ENCODE data around the gene RTCB. TPM values are rescaled to one million over a fixed set of nuclear protein-coding genes. Genes with fewer than 3 reads are reported as not detected.

RTCB gene
- total RNA-seq, 2 experiments from 2014 or later: 53.0 to 57.2 TPM

GRCh38 chr22:32343941-32344340, 68.1 kb downstream of the RTCB start:
- no peak for ATAC-seq (ENCODE audit: low read depth)
- Mint-ChIP-seq H3K4me1 (peaks cover 2% of the 10 kb centered on the region), H3K9me3 (no peaks in the 10 kb centered on the region), H3K27ac (no peak overlapping the region), H3K4me3 (no peak overlapping the region), H3K36me3 (no peaks in the 10 kb centered on the region), H3K27me3 (peaks cover 44% of the 10 kb centered on the region)
- POLR2A ChIA-PET: no interaction called here
- DNase-seq: no peak

GRCh38 chr22:32342977-32343376, 69.1 kb downstream of the RTCB start:
- Mint-ChIP-seq H3K27me3 (peaks cover 45% of the 10 kb centered on the region), H3K9me3 (no peaks in the 10 kb centered on the region), H3K4me1 (peaks cover 4% of the 10 kb centered on the region), H3K4me3 (no peak overlapping the region), H3K36me3 (no peaks in the 10 kb centered on the region), H3K27ac (no peak overlapping the region)
- ATAC-seq (ENCODE audit: low read depth) (no peak), DNase-seq (no peak)
- POLR2A ChIA-PET: no interaction called here

- POLR2A ChIA-PET: no interaction called here
- no peak overlapping the region for H3K4me3 Mint-ChIP-seq
- peaks cover 46% of the 10 kb centered on the region for H3K27me3 Mint-ChIP-seq
- ATAC-seq (ENCODE audit: low read depth) (no peak), DNase-seq (no peak)
- H3K27ac Mint-ChIP-seq: no peak overlapping the region
- H3K4me1 Mint-ChIP-seq: peaks cover 5% of the 10 kb centered on the region
- no peaks in the 10 kb centered on the region for H3K9me3 Mint-ChIP-seq
- H3K36me3 Mint-ChIP-seq: no peaks in the 10 kb centered on the region
These were observed 70.8 kb downstream of the RTCB start for GRCh38 chr22:32341122-32341740.

- Mint-ChIP-seq H3K27me3 (peaks cover 37% of the 10 kb centered on the region), H3K4me1 (peaks cover 5% of the 10 kb centered on the region), H3K9me3 (no peaks in the 10 kb centered on the region), H3K27ac (no peak overlapping the region), H3K36me3 (no peaks in the 10 kb centered on the region), H3K4me3 (no peak overlapping the region)
- POLR2A ChIA-PET: no interaction called here
- DNase-seq (no peak), ATAC-seq (ENCODE audit: low read depth) (no peak)
These were observed 71.6 kb downstream of the RTCB start for GRCh38 chr22:32340411-32340810.

- ATAC-seq (ENCODE audit: low read depth) (no peak), DNase-seq (no peak)
- Mint-ChIP-seq H3K4me3 (no peak overlapping the region), H3K9me3 (no peaks in the 10 kb centered on the region), H3K27me3 (peaks cover 31% of the 10 kb centered on the region), H3K4me1 (peaks cover 5% of the 10 kb centered on the region), H3K27ac (no peak overlapping the region), H3K36me3 (no peaks in the 10 kb centered on the region)
- POLR2A ChIA-PET: no interaction called here
These were observed 72.6 kb downstream of the RTCB start for GRCh38 chr22:32339190-32340012.

GRCh38 chr22:32338757-32339156, 73.3 kb downstream of the RTCB start:
- Mint-ChIP-seq H3K36me3 (no peaks in the 10 kb centered on the region), H3K4me3 (no peak overlapping the region), H3K27ac (no peak overlapping the region), H3K4me1 (peaks cover 4% of the 10 kb centered on the region), H3K9me3 (no peaks in the 10 kb centered on the region), H3K27me3 (peaks cover 31% of the 10 kb centered on the region)
- POLR2A ChIA-PET: no interaction called here
- ATAC-seq (ENCODE audit: low read depth) (no peak), DNase-seq (no peak)

Other genes with a start within 250 kb of the RTCB start
- gene RFPL2, start 207.2 kb downstream of the RTCB start, total RNA-seq: not detected
- gene SLC5A4, start 156.9 kb downstream of the RTCB start, total RNA-seq: not detected
- gene RFPL3, start 54.4 kb downstream of the RTCB start, total RNA-seq: not detected
- not detected for gene BPIFC, start 52.2 kb upstream of the RTCB start, total RNA-seq
- gene FBXO7, start 62.6 kb upstream of the RTCB start, total RNA-seq: 100 to 1,000 TPM in 1 of 2 experiments, 10 to 100 TPM in 1; 93.5 to 101 TPM

Data from activated naive CD8-positive, alpha-beta T cell treated with anti-CD3 and anti-CD28 coated beads, Interleukin-2, amount 10 ng/mL, durations not matched to agents 7 days and 5 days (primary cell).